WERI-Rb-1 (cell line): Measurements from ENCODE around the gene GALP.
"Not testable (repeated sequence)": the region's sequence is repeated elsewhere in the genome, so short reads cannot be mapped to it uniquely, and the experiment has no call there.

ENCODE experiments used
- DNase-seq: peaks from one replicate; pipeline ENCODE4 v3.0.0-alpha.2; 2020
- H3K27ac ChIP-seq: fragments of 250-450 bp; sonication (Bioruptor Pico); 2 replicates; pipeline ENCODE4 v1.5.1; 2020; ENCODE audit warnings: mild to moderate bottlenecking, moderate library complexity
- H3K27me3 ChIP-seq: fragments of 250-450 bp; sonication (Bioruptor Pico); 2 replicates; pipeline ENCODE4 v1.5.1; 2021; ENCODE audit warnings: mild to moderate bottlenecking, low read depth, moderate library complexity; ENCODE audit not compliant: insufficient read depth, severe bottlenecking
- H3K36me3 ChIP-seq: fragments of 250-450 bp; sonication (Bioruptor Pico); 2 replicates; pipeline ENCODE4 v1.5.1; 2020; ENCODE audit warnings: mild to moderate bottlenecking, moderate library complexity
- H3K4me3 ChIP-seq: 2 replicates; pipeline ENCODE4 v1.5.1; 2011; ENCODE audit warnings: low read depth, mild to moderate bottlenecking, control low read depth, low read length
- H3K9me3 ChIP-seq: fragments of 250-450 bp; sonication (Bioruptor Pico); 2 replicates; pipeline ENCODE4 v1.5.1; 2021; ENCODE audit warnings: mild to moderate bottlenecking, moderate library complexity; ENCODE audit not compliant: severe bottlenecking
- CTCF ChIP-seq: IDR thresholded peaks from 2 replicates; pipeline ENCODE4 v1.5.1; 2011; ENCODE audit warnings: low read depth, mild to moderate bottlenecking, control low read depth, inconsistent platforms, low read length

The GALP gene

GRCh38 chr19:56217039-56217949 is 41.5 kb downstream of the GALP start:
- DNase-seq, result no peak
- Histone ChIP-seq H3K4me3 (no peak overlapping the region), H3K27ac (no peak overlapping the region), H3K36me3 (no peaks in the 10 kb centered on the region), H3K27me3 (no peaks in the 10 kb centered on the region), H3K9me3 (no peaks in the 10 kb centered on the region)
- TF ChIP-seq CTCF, result no peak

DNA sequence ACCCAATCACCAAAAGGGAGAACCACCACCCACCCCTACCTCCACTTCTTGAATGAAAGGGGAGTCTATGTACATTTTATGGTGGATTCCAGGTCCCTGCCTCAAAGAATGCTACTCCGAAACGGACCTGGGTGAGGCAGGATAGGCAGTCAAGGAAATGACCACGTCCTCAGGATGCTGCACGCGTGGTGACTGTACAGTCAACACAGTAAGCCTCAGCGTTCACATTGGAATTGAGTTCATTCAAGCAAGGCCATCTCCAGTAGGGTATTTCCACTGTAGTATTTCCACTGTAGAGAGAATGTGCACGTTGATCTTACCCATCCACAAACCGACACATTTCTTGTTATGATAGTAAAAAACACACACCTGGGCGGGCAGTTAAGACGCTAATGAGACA is 43.2 kb downstream of the GALP start:
- no peak for DNase-seq
- Histone ChIP-seq H3K27me3 (no peaks in the 10 kb centered on the region), H3K4me3 (no peak overlapping the region), H3K36me3 (no peaks in the 10 kb centered on the region), H3K9me3 (no peaks in the 10 kb centered on the region), H3K27ac (no peak overlapping the region)
- no peak for TF ChIP-seq CTCF

GRCh38 chr19:56221442-56221841 is 45.6 kb downstream of the GALP start:
- H3K9me3 ChIP-seq, H3K27me3 ChIP-seq, H3K4me3 ChIP-seq, H3K27ac ChIP-seq, H3K36me3 ChIP-seq: not testable (repeated sequence)
- peak; percentile 25 for TF ChIP-seq CTCF
- DNase-seq, result peak; percentile 28

DNA sequence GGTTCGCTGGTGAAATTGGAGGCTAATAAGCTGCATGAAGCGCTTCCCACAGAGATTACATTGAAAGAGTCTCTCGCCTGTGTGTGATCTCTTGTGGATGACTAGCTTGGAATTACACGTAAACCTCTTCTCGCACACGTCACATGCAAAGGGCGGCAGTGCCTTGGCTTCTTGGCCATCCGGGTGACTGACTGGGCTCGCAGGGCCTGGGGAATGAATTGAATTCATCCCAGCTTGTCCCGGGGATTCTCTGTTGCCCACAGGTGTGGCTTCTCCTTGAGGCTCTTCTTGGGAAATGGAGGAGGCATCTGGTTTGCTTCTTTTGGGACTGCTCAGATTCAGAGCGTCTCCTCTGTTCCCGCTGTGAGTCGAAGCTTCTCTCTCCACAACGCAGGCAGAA is 46.0 kb downstream of the GALP start:
- no peaks in the 10 kb centered on the region for H3K9me3 ChIP-seq
- H3K4me3 ChIP-seq, result no peak overlapping the region
- H3K27ac ChIP-seq, result no peak overlapping the region
- no peak for DNase-seq
- no peak for TF ChIP-seq CTCF
- no peaks in the 10 kb centered on the region for H3K27me3 ChIP-seq
- H3K36me3 ChIP-seq, result no peaks in the 10 kb centered on the region

- Histone ChIP-seq H3K27me3 (no peaks in the 10 kb centered on the region), H3K9me3 (no peaks in the 10 kb centered on the region), H3K27ac (no peak overlapping the region), H3K4me3 (no peak overlapping the region), H3K36me3 (no peaks in the 10 kb centered on the region)
- TF ChIP-seq CTCF, result peak; percentile 14; the same call in 1 of the 2 replicates
- no peak for DNase-seq
Observed at GRCh38 chr19:56222901-56223300, 47.1 kb downstream of the GALP start.
